ES-I3 (cell line): ENCODE measurements around the gene HINT3.
"Not testable (repeated sequence)": the region's sequence is repeated elsewhere in the genome, so short reads cannot be mapped to it uniquely, and the experiment has no call there.

Experiments
- H3K36me3 ChIP-seq: 2 replicates; pipeline ENCODE4 v1.6.1; 2013; ENCODE audit warnings: mild to moderate bottlenecking, low read length, control low read depth, moderate library complexity; ENCODE audit not compliant: insufficient read depth
- H3K4me1 ChIP-seq: 2 replicates; pipeline ENCODE4 v1.6.1; 2013; ENCODE audit warnings: mild to moderate bottlenecking, control low read depth, low read length; ENCODE audit not compliant: insufficient read depth
- H3K9ac ChIP-seq: 2 replicates; pipeline ENCODE4 v1.6.1; 2013; ENCODE audit warnings: low read depth, mild to moderate bottlenecking, low read length, moderate library complexity
- H3K9me3 ChIP-seq: 2 replicates; pipeline ENCODE4 v1.6.1; 2013; ENCODE audit warnings: mild to moderate bottlenecking, low read length, moderate library complexity; ENCODE audit not compliant: control insufficient read depth, insufficient read depth

HINT3 gene

DNA sequence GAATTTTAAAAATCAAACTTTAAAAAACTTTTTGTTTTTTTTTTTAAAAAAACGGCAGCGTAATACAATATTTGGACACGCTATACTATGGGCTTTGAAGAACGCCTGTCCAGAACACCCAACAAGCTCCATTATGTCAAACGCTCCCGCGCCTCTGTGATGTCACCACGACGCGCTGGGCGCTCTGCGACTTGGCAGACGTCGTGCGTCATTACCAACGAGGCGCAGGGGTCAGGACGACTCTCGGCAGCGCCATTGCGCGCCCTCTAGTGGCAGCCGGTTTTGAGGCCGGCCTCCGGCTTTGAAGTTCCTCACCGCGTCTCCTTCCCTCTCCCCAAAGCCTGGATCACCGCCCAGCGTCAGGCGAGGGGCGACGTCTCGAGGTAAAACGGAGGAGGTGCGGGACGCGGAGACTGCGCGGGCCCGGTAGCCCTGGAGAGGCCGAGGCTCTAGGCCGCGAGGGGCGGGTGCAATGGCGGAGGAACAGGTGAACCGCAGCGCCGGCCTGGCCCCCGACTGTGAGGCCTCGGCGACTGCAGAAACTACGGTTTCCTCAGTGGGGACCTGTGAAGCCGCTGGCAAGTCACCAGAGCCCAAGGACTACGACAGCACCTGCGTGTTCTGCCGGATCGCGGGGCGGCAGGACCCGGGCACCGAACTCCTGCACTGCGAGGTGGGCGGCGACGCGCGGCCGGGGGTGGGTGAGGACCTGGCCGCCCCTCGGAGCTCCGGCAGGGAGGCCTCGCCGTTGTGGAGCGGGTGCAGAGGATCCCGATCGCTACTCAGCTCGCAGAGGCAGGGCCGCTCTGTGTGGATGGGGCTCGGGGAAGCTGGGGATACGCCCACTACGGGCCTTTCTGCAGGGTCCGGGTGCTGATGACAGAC, at the start of gene HINT3:
Gene HINT3, plus strand, starts transcription at position 265 of the 885 bp plus-strand sequence. Its CDS starts 208 bp downstream, at position 473.
- Histone ChIP-seq H3K4me1 (no peaks in the 10 kb centered on the region), H3K36me3 (no peaks in the 10 kb centered on the region), H3K9me3 (no peaks in the 10 kb centered on the region), H3K9ac (peak within 1 kb of the TSS; percentile 78)

DNA sequence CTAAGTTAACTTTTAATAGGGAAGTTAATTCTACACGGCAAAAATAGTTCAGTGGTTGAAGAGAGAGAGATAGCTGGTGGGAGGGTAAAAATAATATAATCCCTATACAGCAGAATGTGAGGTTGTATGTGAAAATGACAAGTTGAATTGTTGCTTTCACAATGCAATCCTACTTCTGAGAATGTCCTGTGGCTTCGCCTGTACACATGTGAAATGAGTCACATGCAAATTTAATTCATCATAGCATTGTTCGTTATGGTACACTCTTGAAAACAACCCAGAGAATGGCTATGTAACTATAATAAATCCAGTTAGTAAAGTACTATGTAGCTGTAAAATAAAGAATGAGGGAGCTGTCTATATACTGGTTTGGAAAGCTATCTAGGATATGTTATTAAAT, 46.0 kb upstream of the HINT3 start:
- Histone ChIP-seq H3K4me1 (0 out of 2 replicates have a peak, but pooled peaks cover 4% of the 10 kb centered on the region), H3K9ac (no peak overlapping the region), H3K9me3 (no peaks in the 10 kb centered on the region), H3K36me3 (no peaks in the 10 kb centered on the region)

DNA sequence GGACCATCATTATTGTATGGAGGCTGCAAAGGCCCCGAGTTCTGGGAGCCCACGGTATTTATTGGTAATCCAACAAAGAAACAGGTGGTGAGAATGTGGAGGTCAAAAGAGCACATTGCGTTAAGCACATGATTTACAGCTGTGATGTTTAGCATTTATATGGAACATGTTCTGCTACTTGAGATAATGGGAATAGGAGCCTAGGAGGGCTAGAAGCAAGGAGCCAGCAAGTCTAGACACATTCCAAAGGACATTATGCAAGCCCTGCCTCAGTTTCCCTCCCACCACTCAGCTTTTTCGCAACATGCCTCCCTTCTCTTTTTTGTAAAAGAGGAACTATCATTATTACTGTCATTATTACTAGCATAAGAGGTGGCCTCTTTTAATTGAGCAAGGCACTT, 45.5 kb upstream of the HINT3 start:
- H3K4me1 ChIP-seq, H3K9me3 ChIP-seq, H3K36me3 ChIP-seq, H3K9ac ChIP-seq: not testable (repeated sequence)

DNA sequence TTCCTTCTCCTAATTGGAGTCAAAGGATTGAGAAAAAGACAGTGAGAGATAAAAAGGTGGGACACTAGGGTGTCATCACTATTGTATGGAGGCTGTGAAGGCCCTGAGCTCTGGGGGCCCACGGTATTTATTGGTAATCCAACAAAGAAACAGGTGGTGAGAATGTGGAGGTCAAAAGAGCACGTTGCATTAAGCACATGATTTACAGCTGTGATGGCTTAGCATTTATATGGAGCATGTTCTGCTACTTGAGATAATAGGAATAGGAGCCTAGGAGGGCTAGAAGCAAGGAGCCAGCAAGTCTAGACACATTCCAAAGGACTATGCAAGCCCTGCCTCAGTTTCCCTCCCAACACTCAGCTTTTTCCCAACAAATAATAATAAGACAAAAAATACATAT, 44.1 kb upstream of the HINT3 start:
- H3K9me3 ChIP-seq, H3K4me1 ChIP-seq, H3K36me3 ChIP-seq, H3K9ac ChIP-seq: not testable (repeated sequence)

DNA sequence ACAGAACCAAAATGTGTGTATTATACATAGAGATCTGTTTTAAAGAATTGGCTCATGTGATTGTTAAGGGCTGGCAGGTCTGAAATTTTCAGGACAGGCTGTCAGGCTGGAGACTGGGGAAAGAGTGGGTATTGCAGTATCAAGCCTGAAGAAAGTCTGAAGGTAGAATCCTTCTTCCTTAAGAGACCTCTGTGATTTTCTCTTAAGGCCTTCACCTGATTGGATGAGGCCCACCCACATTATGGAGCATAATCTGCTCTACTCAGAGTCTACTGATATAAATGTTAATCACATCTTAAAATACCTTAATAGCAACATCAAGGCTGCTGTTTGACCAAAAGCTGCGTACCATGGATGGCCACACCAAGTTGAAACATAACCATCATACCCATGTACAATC, 43.4 kb upstream of the HINT3 start:
- Histone ChIP-seq H3K9ac (no peak overlapping the region), H3K4me1 (peaks cover 5% of the 10 kb centered on the region; the same call in 1 of the 2 replicates), H3K36me3 (no peaks in the 10 kb centered on the region), H3K9me3 (no peaks in the 10 kb centered on the region)

DNA sequence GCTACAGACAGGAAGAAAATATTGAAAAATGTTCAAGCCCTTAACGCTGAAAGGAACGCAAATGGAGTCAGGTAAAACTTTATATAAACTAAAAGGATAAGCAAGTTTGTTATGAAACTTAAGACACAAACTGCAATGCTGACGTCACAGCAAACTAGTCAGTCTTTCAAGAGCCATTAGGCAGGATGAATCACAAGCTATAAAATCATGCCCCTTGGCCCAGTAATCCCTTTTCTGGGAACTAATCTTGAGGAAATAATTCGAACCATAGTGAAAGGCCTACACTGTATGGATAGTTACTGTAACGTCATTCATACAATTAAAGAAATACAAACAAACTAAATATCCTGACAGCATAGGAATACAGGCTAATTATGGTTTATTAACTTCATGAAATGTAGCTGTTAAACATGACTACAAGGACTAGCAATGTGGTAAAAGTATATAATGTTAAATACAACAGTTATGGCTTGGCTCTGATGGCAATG, 42.7 kb upstream of the HINT3 start:
- no peaks in the 10 kb centered on the region for H3K36me3 ChIP-seq

DNA sequence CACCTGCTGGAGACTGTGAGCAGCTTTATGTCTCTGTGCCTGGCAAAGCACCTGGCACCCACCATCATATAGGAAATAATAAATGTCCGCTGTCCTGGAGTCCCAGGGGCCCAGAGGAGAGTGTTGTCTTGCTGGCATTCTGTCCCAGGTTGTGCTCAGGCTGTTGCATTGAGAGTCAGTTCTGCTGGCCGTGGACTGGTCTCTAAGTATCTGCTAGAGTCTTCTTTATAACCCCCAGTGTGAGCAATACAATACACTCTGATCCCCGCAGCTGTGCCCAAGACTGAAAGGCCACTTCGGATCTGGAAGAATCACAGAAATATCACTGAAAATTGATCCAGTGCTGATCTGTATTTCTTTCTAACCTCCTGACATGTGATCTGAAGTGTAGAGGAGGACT, 38.3 kb upstream of the HINT3 start:
- Histone ChIP-seq H3K9me3 (no peaks in the 10 kb centered on the region), H3K4me1 (peaks cover 15% of the 10 kb centered on the region), H3K9ac (no peak overlapping the region), H3K36me3 (peaks cover 2% of the 10 kb centered on the region; the same call in 1 of the 2 replicates)

More for the DNA sequence above, 42.7 kb upstream of the HINT3 start:
- Histone ChIP-seq H3K9ac (no peak overlapping the region), H3K9me3 (no peaks in the 10 kb centered on the region), H3K4me1 (peaks cover 12% of the 10 kb centered on the region)

DNA sequence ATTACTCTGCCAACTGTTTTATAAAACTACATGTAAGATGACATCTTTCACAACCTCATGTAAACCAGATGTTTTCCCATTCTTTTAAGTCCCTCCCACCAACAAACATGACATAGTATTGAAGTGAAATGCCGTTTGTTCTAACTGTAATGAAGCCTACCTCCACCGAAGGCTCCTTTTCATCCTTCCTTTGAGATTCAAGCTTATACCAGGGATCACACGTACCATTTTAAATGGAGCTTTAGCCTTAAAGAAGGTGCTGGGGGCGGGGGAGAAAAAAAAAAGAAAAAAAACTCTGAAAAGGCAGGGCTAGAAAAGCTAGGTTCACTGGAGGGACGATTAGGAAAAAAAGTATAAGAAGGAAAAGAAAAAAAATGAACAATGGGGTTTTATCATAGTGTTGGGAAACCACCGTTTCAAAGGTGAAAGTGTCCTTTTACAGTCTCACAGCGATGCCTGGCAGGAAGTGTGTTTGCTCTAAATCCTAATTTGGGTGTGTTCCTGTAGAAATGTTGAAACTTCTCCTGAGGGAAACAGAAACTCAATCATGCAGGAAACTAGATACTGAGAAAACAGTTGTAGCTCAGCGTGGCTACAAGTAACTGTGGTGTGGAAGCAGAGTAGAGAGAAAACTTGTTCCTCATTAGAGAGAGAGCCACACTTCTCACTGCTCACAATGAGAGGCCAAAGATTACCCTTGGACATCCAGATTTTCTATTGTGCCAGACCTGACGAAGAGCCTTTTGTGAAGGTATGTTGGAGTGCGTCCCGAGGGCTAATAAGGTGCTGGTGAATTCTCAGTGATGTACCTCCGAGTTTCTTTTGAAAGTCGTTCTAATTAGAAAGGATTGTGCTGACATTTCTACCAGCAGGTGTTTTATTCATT, 37.6 kb upstream of the HINT3 start:
- H3K9ac ChIP-seq = no peak overlapping the region
- H3K36me3 ChIP-seq = peaks cover 2% of the 10 kb centered on the region; the same call in 1 of the 2 replicates
- no peaks in the 10 kb centered on the region for H3K9me3 ChIP-seq
- H3K4me1 ChIP-seq = peaks cover 15% of the 10 kb centered on the region

DNA sequence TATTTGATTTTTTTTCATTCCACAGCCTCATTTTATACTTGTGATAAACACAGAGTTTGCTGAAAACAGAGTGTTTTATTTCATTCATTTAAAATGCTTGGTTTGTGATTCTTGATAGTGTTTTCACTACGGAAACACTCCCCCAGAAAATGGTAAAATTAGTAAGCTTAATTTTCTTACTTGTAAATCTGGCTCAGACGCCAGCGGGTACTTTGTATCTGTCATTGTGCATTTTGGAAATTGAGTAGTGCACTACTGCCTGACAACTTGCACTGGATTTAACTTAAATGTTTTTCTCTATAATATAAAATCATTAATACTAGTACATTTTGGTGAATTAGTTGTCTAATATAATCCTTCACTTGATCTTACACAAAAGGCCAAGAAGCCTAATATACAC, 37.0 kb upstream of the HINT3 start:
- Histone ChIP-seq H3K9me3 (no peaks in the 10 kb centered on the region), H3K9ac (no peak overlapping the region), H3K36me3 (peaks cover 2% of the 10 kb centered on the region; the same call in 1 of the 2 replicates), H3K4me1 (peaks cover 15% of the 10 kb centered on the region)

DNA sequence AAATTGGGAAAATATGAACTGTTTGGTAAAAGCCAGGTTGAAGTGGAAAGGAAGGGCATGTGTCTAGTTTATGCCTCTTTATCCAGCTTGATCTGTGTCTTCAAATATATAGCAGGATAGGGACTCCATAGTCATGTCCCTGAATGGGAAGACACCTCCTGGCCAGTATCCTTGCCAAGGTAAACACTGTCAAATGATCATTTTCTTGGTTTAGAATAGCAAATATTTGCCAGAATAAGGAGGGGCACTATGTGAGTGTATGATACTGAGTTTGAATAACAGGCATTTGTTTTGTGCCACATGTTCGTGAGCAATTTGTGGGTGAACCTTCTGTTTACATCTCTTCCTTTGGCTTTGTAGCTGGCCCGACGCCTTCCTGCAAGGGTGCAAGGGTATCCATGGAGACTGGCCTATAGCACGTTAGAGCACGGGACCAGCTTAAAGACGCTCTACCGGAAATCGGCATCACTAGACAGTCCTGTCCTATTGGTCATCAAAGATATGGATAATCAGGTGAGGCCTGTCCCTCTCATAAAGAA, 34.2 kb upstream of the HINT3 start:
- peaks cover 15% of the 10 kb centered on the region for H3K4me1 ChIP-seq
- H3K9me3 ChIP-seq = no peaks in the 10 kb centered on the region
- peaks cover 2% of the 10 kb centered on the region; the same call in 1 of the 2 replicates for H3K36me3 ChIP-seq
- no peak overlapping the region for H3K9ac ChIP-seq

DNA sequence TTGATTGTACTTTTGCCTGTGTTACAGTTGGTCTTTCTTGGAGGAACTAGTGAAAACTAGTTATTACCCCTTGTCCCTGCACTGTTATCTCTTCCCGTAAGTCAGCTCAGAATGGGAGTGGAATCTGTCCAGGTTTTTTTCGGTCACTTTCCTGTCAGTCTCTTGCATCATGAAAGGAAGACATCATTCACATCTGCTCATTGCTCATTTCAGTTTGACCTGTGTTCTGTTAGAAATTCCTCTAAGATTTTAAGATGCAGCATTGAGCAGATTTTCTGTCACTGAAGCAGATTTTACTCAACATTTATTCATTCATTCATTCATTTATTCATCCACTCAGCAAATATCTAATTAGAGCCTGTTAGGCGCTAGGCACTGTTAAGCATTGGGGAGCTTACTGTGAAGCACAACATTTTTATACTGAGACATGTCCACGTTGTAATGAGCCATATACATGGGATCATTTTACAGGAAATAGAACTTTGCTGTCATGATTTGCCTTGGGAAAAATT, 33.1 kb upstream of the HINT3 start:
- Histone ChIP-seq H3K9ac (no peak overlapping the region), H3K9me3 (no peaks in the 10 kb centered on the region), H3K36me3 (peaks cover 2% of the 10 kb centered on the region; the same call in 1 of the 2 replicates), H3K4me1 (peaks cover 8% of the 10 kb centered on the region)

DNA sequence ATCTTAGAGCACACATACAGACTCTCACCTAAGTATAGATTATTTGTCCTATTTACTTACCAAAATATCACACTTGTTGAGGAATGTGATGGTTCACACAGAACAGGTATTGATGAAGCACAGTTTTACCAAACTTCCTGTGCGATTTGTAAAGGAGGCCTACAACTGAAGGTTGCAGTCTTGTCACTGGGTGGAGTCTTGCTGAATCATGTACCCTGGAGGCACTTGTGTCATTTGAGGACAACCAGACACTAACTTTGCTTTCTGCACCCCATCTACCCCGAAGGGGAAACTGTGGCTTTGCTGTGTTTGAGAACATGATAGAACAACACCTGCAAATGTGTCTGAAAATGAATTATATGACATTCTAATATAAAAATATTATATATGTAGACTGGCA, 32.4 kb upstream of the HINT3 start:
- Histone ChIP-seq H3K9ac (no peak overlapping the region), H3K36me3 (peaks cover 2% of the 10 kb centered on the region; the same call in 1 of the 2 replicates)

DNA sequence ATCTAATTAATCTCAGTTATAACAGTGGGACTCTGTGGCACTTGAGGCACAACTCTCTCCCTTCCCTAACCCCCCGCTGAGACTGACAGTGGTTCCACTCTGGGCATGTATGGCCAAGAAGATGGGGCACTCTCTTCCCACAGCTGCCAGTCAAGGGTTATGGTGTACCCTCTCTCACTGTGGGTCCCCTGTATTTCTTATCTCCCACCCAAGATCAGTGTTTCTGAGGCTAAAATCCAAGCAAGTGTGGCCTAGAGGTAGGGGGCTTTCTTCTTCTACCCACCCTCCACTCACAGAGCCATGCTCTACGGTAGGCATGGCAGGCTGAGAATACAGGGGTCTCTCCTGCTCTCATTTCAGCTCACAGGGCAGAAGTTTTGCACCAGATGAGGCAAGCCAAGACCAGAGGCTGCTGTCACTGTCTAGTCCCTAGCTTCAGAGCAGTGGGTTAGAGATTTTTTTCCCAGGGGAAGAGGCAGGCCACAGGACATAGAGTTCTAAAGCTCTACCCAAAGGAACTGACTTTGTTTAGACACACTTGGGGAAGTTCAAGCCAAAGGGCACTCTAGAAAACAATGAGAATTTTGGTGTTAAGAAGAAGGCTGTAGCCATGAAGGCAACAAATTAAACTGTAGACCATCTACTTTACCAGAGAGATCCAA, 31.7 kb upstream of the HINT3 start:
- Histone ChIP-seq H3K4me1 (no peaks in the 10 kb centered on the region), H3K9ac (no peak overlapping the region), H3K9me3 (no peaks in the 10 kb centered on the region), H3K36me3 (peaks cover 2% of the 10 kb centered on the region; the same call in 1 of the 2 replicates)

More for the DNA sequence above, 32.4 kb upstream of the HINT3 start:
- Histone ChIP-seq H3K4me1 (peaks cover 1% of the 10 kb centered on the region), H3K9me3 (no peaks in the 10 kb centered on the region)
